GM10266 (cell line): Measurements from ENCODE around the gene SLC29A1.

Experiments used
- DNase-seq: peaks from one replicate; pipeline ENCODE4 v3.0.0; 2012; ENCODE audit errors: extremely low spot score
- CTCF ChIP-seq: IDR thresholded peaks from 2 replicates; pipeline ENCODE4 v1.5.1; 2012; ENCODE audit warnings: mild to moderate bottlenecking, low read depth; ENCODE audit not compliant: control insufficient read depth, insufficient read depth; ENCODE audit errors: missing control alignments

Gene SLC29A1

GRCh38 chr6:44223319-44224028 lies at the start of gene SLC29A1:
SLC29A1 (plus strand) TSS chr6:44223595; CDS start chr6:44227314, 3,719 bp downstream.
- peak; percentile 32 for TF ChIP-seq CTCF
- DNase-seq, result peak; percentile 96

DNA sequence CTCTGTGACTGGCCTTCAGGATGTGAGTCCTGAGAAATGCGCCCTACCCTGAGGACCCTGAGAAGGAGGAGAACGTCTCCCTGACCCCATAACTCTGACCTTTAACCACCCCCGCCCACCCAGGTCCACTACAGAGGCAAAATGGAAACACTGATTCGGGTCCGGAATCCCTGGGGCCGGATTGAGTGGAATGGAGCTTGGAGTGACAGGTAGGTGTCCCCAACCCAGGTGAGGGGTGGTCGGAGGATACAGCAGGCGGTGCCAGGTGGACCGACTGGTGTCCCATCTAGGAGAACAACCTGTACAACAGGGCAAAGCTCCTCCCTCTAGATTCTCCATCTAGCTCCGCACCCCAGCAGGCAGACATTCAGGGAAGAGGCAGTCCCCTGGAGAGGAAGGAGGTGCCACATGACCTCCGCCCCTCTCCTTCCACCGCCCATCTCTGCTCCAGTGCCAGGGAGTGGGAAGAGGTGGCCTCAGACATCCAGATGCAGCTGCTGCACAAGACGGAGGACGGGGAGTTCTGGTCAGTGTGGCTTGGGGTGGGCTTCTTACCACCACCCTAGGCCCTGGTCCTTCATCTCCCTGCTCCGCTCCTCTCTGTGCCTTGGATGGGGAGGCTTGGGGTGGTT lies 47.1 kb upstream of the SLC29A1 start:
- no peak for DNase-seq
- no peak for TF ChIP-seq CTCF

GRCh38 chr6:44176762-44177509 lies 46.5 kb upstream of the SLC29A1 start:
- DNase-seq, result peak; percentile 67

DNA sequence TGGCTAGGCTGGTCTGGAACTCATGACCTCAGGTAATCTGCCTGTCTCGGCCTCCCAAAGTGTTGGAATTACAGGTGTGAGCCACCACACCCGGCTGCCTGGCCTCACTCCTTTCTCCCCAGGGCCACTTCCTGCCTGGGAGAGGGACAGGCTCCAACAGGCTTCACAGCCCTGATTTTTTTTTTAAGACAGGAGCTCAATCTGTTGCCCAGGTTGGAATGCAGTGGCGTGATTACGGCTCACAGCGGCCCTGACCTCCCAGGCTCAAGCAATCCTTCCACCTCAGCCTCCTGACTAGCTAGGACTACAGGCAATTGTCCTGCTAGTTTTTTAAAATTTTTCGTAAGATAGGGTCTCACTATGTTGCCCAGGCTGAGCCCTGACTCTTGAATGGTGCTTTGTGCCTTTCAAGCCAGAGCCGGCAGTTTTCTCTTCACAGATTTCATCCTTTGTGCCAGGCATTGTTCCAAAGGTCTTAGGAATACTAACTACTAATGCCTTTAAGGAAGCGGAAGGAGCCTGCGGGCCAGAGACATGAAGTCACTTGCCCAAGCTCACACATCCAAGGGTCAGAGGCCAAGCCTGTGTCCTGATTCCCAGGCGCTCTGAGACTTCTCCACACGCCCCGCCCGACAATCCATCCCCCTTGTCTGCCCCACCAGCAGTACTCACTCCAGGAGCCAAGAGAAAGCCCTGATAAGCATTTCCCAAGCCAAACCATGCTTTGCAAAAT lies 45.5 kb upstream of the SLC29A1 start:
- DNase-seq, result no peak
- no peak for TF ChIP-seq CTCF

More at GRCh38 chr6:44176762-44177509, 46.5 kb upstream of the SLC29A1 start:
- TF ChIP-seq CTCF, result no peak

DNA sequence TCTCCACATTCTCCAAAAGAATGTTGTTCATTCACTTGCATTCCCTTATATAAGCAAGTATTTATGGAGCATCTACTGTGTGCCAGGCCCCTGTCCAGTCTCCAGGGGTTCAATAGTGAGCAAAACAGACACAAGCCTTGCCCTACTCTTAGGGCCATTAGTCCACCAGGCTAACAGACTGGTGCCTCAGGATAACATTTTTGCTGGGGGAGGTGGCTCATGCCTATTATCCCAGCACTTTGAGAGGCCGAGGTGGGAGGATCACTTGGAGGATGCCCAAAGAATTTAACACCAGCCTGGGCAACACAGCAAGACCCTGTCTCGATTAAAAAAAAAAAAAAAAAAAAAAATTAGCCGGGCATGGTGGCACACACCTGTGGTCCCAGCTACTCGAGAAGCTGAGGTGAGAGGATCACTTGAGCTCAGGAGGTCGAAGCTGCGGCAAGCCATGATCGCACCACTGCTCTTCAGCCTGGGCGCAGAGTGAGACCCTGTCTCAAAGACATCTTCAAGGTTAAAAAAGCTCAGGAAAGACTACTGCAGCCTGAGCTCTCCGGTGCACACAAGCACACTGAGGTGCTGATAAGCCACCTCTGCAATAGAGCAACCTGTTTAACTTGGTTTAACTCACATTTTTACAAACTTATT lies 44.8 kb upstream of the SLC29A1 start:
- no peak for DNase-seq
- no peak for TF ChIP-seq CTCF

DNA sequence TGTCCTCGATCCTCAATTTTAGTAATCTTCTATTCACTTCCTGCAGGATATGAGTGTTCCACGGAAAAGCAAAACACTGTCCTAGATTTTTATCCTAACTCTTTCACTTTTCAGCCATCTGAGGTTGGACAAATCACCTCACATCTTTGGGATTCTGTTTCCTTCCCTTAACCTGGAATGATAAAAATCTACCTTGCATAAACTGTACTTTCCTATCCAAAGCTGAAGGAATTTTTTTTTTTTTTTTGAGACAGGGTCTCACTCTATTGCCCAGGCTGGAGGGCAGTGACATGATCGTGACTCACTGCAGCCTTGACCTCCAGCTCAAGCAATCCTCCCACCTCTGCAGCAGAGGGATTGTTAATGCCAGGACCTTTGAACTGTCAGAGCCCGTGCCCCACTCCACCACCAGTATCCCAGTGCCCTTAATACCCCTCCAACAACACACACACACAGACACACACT lies 44.3 kb upstream of the SLC29A1 start:
- no peak for TF ChIP-seq CTCF
- DNase-seq, result no peak
